ENCODE measurements around the gene RAPH1.

Gene RAPH1, protein sequence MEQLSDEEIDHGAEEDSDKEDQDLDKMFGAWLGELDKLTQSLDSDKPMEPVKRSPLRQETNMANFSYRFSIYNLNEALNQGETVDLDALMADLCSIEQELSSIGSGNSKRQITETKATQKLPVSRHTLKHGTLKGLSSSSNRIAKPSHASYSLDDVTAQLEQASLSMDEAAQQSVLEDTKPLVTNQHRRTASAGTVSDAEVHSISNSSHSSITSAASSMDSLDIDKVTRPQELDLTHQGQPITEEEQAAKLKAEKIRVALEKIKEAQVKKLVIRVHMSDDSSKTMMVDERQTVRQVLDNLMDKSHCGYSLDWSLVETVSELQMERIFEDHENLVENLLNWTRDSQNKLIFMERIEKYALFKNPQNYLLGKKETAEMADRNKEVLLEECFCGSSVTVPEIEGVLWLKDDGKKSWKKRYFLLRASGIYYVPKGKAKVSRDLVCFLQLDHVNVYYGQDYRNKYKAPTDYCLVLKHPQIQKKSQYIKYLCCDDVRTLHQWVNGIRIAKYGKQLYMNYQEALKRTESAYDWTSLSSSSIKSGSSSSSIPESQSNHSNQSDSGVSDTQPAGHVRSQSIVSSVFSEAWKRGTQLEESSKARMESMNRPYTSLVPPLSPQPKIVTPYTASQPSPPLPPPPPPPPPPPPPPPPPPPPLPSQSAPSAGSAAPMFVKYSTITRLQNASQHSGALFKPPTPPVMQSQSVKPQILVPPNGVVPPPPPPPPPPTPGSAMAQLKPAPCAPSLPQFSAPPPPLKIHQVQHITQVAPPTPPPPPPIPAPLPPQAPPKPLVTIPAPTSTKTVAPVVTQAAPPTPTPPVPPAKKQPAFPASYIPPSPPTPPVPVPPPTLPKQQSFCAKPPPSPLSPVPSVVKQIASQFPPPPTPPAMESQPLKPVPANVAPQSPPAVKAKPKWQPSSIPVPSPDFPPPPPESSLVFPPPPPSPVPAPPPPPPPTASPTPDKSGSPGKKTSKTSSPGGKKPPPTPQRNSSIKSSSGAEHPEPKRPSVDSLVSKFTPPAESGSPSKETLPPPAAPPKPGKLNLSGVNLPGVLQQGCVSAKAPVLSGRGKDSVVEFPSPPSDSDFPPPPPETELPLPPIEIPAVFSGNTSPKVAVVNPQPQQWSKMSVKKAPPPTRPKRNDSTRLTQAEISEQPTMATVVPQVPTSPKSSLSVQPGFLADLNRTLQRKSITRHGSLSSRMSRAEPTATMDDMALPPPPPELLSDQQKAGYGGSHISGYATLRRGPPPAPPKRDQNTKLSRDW

DNA sequence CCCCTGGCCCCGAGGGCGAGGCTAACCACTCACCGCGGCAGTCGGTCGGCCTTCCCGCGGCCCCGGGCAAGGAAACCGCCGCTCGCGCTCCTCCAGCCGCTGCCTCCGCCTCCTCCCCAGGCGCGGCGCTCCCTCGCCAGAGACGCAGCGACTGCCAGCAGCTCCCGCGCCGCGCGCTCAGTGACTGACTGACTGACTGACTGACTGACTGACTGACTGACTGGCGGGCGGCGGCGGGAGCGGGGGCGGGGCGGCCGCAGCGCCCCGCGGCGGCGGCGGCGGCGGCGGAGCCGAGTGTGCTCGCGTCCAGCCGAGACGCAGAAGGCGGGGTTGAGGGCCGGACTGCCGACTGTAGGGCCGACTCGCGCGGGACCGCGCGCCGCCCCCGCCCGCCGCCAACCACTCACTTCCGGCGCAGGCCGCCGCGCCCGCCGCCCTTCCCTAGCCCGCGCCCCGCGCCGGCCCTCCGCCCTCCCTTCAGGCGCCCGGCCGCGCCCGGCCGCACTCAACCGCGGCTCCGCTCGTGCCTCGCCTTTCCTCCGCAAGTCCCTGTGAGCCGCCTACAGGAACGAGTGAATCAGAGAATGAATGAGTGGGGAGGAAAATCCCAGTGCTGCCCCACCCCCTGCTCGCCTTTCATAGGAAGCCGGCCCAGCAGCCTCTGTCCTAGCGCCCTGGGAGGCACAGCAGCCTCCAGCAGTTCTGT lies at the start of gene RAPH1:
TSS of gene RAPH1 (minus strand) at position 224 of the 706 bp plus-strand sequence. CDS start 39,948 bp downstream, outside the sequence.
- peak within 1 kb of the TSS; percentile 82 for H3K4me3 ChIP-seq (ENCODE audit: low read depth, low read length)
- TF ChIP-seq, protein P1, sequence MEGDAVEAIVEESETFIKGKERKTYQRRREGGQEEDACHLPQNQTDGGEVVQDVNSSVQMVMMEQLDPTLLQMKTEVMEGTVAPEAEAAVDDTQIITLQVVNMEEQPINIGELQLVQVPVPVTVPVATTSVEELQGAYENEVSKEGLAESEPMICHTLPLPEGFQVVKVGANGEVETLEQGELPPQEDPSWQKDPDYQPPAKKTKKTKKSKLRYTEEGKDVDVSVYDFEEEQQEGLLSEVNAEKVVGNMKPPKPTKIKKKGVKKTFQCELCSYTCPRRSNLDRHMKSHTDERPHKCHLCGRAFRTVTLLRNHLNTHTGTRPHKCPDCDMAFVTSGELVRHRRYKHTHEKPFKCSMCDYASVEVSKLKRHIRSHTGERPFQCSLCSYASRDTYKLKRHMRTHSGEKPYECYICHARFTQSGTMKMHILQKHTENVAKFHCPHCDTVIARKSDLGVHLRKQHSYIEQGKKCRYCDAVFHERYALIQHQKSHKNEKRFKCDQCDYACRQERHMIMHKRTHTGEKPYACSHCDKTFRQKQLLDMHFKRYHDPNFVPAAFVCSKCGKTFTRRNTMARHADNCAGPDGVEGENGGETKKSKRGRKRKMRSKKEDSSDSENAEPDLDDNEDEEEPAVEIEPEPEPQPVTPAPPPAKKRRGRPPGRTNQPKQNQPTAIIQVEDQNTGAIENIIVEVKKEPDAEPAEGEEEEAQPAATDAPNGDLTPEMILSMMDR (conservative IDR thresholded peaks at IDR 0.05; ENCODE audit: low read depth, low read length): no peak
- DNase-seq (ENCODE audit: low read depth): peak; percentile 87

DNA sequence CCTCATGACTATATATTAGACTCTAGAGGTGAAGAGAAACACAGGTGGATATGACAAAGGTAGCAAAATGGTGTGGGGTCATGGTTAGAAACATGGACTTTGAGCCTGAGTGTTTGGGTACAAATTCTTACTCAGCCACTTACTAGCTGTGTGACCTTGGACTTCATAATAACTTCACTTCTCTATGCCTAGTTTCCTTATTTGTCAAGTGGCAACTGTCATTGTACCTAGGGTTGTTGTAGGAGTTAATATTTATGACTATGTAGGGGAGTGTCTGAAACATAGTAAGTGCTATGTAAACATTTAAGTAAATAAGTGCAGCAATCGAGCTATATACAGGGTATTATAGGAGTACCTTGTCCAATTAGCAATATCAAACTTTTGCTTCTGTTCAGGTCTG lies 49.7 kb upstream of the RAPH1 start:
- TF ChIP-seq, protein P1 (conservative IDR thresholded peaks at IDR 0.05; ENCODE audit: low read depth, low read length): no peak
- no peak for DNase-seq (ENCODE audit: low read depth)

DNA sequence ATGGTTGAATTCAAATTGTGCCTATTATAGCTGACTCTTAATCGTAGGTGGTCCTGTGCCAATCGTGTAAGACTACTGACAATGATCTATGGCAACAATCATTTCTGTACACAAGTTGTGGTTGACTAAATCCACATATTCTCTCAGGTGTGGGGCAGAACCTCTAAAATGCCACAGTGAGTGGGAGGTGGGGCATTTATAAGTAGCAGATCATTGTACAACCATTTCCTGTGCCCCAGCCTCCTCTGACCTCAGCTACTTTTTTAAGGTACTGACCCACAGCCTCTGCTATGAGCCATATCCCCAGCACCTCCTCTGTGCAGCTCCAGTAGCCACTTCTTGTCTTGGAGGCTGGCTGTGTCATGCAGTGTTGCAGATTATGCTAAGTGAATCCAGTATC lies 48.6 kb upstream of the RAPH1 start:
- H3K4me3 ChIP-seq (ENCODE audit: low read depth, low read length): no peak overlapping the region
- peak; percentile 52 for DNase-seq (ENCODE audit: low read depth)
- TF ChIP-seq, protein P1 (conservative IDR thresholded peaks at IDR 0.05; ENCODE audit: low read depth, low read length): no peak

More for the DNA sequence above, 49.7 kb upstream of the RAPH1 start:
- no peak overlapping the region for H3K4me3 ChIP-seq (ENCODE audit: low read depth, low read length)

DNA sequence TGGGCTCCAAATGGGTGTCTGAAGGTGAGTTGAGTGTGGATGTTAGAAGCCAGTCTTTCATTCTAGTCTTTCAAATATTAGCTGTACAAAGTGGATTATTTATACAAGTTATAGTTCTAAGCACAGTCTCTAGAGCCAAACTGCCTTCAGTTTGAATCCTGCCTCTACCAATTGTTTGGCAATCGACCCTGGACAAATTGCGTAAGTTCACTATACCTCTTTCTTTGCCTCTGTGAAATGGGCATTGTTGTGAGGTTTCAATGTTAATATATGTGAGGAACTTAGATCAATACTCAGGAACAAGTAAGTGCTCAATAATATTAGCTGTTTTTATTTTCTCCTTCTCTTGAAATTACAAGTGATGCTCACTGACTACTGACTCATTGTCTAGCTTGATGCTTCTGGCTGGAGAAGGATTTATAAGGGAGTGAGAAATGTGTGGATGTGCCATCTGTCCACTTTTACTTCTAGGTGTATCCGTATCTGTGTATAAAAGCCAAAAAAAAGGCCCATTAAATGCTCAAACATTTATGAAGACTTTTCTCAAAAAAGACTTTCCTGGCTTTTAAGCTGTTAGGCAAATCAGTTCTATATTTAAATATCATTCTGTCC lies 48.1 kb upstream of the RAPH1 start:
- no peak for DNase-seq (ENCODE audit: low read depth)
- H3K4me3 ChIP-seq (ENCODE audit: low read depth, low read length): no peak overlapping the region
- TF ChIP-seq, protein P1 (conservative IDR thresholded peaks at IDR 0.05; ENCODE audit: low read depth, low read length): no peak

DNA sequence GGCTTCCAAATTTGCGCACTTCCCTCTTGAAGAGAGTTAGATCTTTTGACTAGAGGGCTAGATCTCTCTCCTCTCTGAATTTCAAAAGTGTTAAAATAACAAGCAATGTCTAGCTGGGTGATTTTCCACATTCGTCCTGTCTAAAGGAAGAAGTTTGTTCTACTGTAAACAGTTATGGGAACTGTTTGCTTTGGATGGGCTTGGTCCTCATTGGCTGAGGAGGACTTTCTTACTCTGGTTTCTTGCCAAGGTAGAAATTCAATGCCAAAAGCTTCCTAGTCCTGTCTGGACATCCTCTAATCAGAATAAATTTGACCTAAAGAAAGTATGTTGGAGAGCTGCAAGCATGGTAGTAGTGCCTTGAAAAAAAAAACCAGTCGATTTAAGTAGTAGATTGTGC lies 47.4 kb upstream of the RAPH1 start:
- H3K4me3 ChIP-seq (ENCODE audit: low read depth, low read length): no peak overlapping the region
- peak; percentile 70 for DNase-seq (ENCODE audit: low read depth)
- TF ChIP-seq, protein P1 (conservative IDR thresholded peaks at IDR 0.05; ENCODE audit: low read depth, low read length): no peak

DNA sequence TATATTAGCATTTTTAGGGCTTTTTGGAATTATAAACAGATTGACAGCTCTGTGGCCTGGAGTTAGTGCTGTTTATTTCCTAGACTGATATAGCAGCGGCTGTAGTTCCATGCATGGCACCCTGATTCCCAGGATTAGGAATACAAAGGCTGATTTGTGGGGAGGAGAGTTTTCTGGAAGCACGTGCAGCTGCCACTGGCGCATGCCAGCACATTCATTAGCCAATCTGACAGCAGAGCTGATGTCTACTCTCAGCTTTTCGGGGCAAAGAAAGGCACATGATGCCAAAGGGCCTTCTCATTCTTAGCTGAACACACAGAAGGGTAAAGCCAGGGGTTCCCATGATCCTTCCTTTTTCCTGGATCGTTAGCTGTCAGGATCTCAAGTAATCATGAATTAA lies 45.7 kb upstream of the RAPH1 start:
- H3K4me3 ChIP-seq (ENCODE audit: low read depth, low read length): no peak overlapping the region
- TF ChIP-seq, protein P1 (conservative IDR thresholded peaks at IDR 0.05; ENCODE audit: low read depth, low read length): no peak
- DNase-seq (ENCODE audit: low read depth): no peak
